ENCODE data around the gene NR5A2. TPM values are rescaled to one million over a fixed set of nuclear protein-coding genes. Genes with fewer than 3 reads are reported as not detected.

The NR5A2 gene
- total RNA-seq, 1 donor from 2014 or later = not detected

GRCh38 chr1:200115532-200115931, 88.0 kb downstream of the NR5A2 start:
- Mint-ChIP-seq H3K27ac (no peak overlapping the region), H3K4me3 (no peak overlapping the region), H3K36me3 (no peaks in the 10 kb centered on the region), H3K27me3 (ENCODE audit: insufficient read depth, low read depth) (peaks cover 2% of the 10 kb centered on the region), H3K4me1 (no peaks in the 10 kb centered on the region), H3K9me3 (no peaks in the 10 kb centered on the region)
- no peak for TF ChIP-seq EZH2 (IDR thresholded peaks at IDR 0.05)
- no peak for TF ChIP-seq EZH2phosphoT487 (IDR thresholded peaks at IDR 0.05)
- TF ChIP-seq, protein P1, sequence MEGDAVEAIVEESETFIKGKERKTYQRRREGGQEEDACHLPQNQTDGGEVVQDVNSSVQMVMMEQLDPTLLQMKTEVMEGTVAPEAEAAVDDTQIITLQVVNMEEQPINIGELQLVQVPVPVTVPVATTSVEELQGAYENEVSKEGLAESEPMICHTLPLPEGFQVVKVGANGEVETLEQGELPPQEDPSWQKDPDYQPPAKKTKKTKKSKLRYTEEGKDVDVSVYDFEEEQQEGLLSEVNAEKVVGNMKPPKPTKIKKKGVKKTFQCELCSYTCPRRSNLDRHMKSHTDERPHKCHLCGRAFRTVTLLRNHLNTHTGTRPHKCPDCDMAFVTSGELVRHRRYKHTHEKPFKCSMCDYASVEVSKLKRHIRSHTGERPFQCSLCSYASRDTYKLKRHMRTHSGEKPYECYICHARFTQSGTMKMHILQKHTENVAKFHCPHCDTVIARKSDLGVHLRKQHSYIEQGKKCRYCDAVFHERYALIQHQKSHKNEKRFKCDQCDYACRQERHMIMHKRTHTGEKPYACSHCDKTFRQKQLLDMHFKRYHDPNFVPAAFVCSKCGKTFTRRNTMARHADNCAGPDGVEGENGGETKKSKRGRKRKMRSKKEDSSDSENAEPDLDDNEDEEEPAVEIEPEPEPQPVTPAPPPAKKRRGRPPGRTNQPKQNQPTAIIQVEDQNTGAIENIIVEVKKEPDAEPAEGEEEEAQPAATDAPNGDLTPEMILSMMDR (IDR thresholded peaks at IDR 0.05) = no peak
- H3F3A ChIP-seq (ENCODE audit: low read depth) = no peaks in the 10 kb centered on the region
- no peak for DNase-seq (ENCODE audit: low spot score)
- no peak overlapping the region for H3K4me3 ChIP-seq
- no peaks in the 10 kb centered on the region for H3K27me3 ChIP-seq
- no peaks in the 10 kb centered on the region for H3K79me2 ChIP-seq (ENCODE audit: low read depth)
- no peaks in the 10 kb centered on the region for H3K36me3 ChIP-seq
- H3K4me2 ChIP-seq = no peak overlapping the region
- no peaks in the 10 kb centered on the region for H3K9me3 ChIP-seq (ENCODE audit: low read depth)
- no peak overlapping the region for H3K9ac ChIP-seq
- no peaks in the 10 kb centered on the region for H4K20me1 ChIP-seq (ENCODE audit: low read depth)
- no peak overlapping the region for H3K27ac ChIP-seq
- peak overlapping the region; percentile 7 for H2AFZ ChIP-seq (replicated peaks)
- no peaks in the 10 kb centered on the region for H3K4me1 ChIP-seq

DNA sequence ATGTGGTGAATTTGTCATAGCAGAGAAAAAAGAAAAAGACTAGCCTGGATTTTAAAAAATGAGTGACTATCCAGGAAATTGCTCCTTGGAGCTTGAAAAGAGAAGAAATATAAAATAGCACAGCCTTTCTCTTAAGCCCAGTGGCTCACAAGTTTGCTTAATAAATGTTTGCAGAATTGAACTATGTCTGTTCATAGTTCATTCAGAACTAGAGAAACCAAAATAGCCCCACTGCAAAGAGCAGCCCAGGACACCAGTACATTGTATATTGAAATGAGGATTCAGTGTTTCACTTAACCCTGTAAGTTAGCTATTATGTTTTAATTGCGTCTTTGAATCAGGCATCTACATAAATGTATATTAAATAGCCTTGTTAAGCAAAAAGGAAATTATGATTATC, 88.8 kb downstream of the NR5A2 start:
- Histone ChIP-seq H3K4me1 (no peaks in the 10 kb centered on the region), H3K4me2 (no peak overlapping the region), H3K27me3 (no peaks in the 10 kb centered on the region), H2AFZ (replicated peaks) (no peak overlapping the region), H3K79me2 (ENCODE audit: low read depth) (no peaks in the 10 kb centered on the region), H3K27ac (no peak overlapping the region), H3K4me3 (no peak overlapping the region), H4K20me1 (ENCODE audit: low read depth) (no peaks in the 10 kb centered on the region), H3F3A (ENCODE audit: low read depth) (no peaks in the 10 kb centered on the region), H3K36me3 (no peaks in the 10 kb centered on the region), H3K9me3 (ENCODE audit: low read depth) (no peaks in the 10 kb centered on the region), H3K9ac (no peak overlapping the region)
- Mint-ChIP-seq H3K27me3 (ENCODE audit: insufficient read depth, low read depth) (peaks cover 2% of the 10 kb centered on the region), H3K27ac (no peak overlapping the region), H3K9me3 (no peaks in the 10 kb centered on the region), H3K4me3 (no peak overlapping the region), H3K36me3 (no peaks in the 10 kb centered on the region), H3K4me1 (peaks cover 4% of the 10 kb centered on the region)
- DNase-seq (ENCODE audit: low spot score) = no peak
- TF ChIP-seq EZH2 (IDR thresholded peaks at IDR 0.05) = no peak
- no peak for TF ChIP-seq EZH2phosphoT487 (IDR thresholded peaks at IDR 0.05)
- TF ChIP-seq, protein P1 (IDR thresholded peaks at IDR 0.05) = no peak

GRCh38 chr1:200118779-200119505, 91.4 kb downstream of the NR5A2 start:
- H3K27ac ChIP-seq = no peak overlapping the region
- no peak for DNase-seq (ENCODE audit: low spot score)
- H3K9ac ChIP-seq = no peak overlapping the region
- H3K4me1 ChIP-seq = no peaks in the 10 kb centered on the region
- no peak overlapping the region for H3K4me2 ChIP-seq
- peaks cover 7% of the 10 kb centered on the region for H3K4me1 Mint-ChIP-seq
- H3F3A ChIP-seq (ENCODE audit: low read depth) = no peaks in the 10 kb centered on the region
- H3K27me3 ChIP-seq = no peaks in the 10 kb centered on the region
- H3K36me3 Mint-ChIP-seq = no peaks in the 10 kb centered on the region
- no peak overlapping the region for H3K4me3 ChIP-seq
- no peaks in the 10 kb centered on the region for H3K9me3 Mint-ChIP-seq
- no peaks in the 10 kb centered on the region for H3K79me2 ChIP-seq (ENCODE audit: low read depth)
- no peak overlapping the region for H3K4me3 Mint-ChIP-seq
- H3K27me3 Mint-ChIP-seq (ENCODE audit: insufficient read depth, low read depth) = peaks cover 4% of the 10 kb centered on the region
- H2AFZ ChIP-seq (replicated peaks) = no peak overlapping the region
- no peaks in the 10 kb centered on the region for H3K36me3 ChIP-seq
- no peak overlapping the region for H3K27ac Mint-ChIP-seq
- TF ChIP-seq, protein P1 (IDR thresholded peaks at IDR 0.05) = no peak
- TF ChIP-seq EZH2 (IDR thresholded peaks at IDR 0.05) (no peak), EZH2phosphoT487 (IDR thresholded peaks at IDR 0.05) (no peak)
- no peaks in the 10 kb centered on the region for H4K20me1 ChIP-seq (ENCODE audit: low read depth)
- H3K9me3 ChIP-seq (ENCODE audit: low read depth) = no peaks in the 10 kb centered on the region

Data from neural progenitor cell (in vitro differentiated cells).